ENCODE measurements around the gene TMEM168.
"Not testable (repeated sequence)": the region's sequence is repeated elsewhere in the genome, so short reads cannot be mapped to it uniquely, and the experiment has no call there.

The TMEM168 gene, protein sequence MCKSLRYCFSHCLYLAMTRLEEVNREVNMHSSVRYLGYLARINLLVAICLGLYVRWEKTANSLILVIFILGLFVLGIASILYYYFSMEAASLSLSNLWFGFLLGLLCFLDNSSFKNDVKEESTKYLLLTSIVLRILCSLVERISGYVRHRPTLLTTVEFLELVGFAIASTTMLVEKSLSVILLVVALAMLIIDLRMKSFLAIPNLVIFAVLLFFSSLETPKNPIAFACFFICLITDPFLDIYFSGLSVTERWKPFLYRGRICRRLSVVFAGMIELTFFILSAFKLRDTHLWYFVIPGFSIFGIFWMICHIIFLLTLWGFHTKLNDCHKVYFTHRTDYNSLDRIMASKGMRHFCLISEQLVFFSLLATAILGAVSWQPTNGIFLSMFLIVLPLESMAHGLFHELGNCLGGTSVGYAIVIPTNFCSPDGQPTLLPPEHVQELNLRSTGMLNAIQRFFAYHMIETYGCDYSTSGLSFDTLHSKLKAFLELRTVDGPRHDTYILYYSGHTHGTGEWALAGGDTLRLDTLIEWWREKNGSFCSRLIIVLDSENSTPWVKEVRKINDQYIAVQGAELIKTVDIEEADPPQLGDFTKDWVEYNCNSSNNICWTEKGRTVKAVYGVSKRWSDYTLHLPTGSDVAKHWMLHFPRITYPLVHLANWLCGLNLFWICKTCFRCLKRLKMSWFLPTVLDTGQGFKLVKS

DNA sequence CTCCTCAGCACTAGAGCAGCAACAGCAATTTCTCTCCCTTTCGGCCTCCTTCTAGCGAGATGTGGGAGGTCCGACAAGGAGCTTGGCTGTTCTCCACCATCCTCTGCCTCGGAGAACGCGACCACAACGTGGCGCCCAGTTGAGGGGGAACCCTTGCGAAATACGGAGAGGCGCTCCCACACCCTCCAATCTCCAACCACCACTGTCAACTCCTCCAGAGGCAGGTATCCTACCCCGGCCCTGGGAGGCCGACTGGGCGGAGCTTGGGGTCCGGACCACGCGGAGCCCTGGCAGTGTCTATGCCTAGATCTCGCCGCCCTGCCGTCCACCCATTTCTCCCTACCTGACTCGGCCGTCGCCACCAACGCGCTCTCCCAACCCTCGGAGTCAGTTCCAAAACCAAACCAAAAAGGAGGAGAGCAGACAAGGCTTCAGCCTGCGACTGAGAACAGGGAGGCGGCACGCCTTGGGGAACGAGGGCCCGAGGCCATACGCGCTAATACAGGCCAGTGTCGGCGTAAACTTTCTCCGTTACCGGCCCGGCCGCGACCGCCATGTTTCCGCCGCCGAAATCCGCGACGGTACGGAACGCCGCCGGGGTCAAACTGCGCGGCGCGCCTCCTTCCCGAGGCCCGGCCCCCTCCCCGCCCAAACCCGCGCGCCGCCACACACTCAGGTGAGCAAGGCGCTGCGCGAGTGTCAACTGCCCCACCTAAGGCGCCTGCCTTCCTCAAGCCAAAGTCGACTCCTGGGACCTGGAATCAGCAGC is at the start of gene TMEM168:
TMEM168 (minus strand) TSS at position 577 of the 769 bp plus-strand sequence. CDS start 5,568 bp downstream, outside the sequence.
- DNase-seq, result peak; percentile 91

DNA sequence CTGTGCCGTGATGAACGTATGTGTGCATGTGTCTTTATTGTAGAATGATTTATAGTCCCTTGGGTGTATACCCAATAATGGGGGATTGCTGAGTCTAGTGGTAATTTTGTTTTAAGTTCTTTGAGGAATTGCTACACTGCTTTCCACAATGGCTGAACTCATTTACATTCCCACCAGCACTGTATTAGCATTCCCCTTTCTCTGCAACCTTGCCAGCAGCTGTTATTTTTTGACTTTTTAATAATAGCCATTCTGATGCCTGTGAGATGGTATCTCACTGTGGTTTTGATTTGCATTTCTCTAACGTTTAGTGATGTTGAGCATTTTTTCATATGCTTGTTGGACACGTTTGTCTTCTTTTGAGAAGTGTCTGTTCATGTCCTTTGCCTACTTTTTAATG is 45.7 kb upstream of the TMEM168 start:
- not testable (repeated sequence) for DNase-seq

DNA sequence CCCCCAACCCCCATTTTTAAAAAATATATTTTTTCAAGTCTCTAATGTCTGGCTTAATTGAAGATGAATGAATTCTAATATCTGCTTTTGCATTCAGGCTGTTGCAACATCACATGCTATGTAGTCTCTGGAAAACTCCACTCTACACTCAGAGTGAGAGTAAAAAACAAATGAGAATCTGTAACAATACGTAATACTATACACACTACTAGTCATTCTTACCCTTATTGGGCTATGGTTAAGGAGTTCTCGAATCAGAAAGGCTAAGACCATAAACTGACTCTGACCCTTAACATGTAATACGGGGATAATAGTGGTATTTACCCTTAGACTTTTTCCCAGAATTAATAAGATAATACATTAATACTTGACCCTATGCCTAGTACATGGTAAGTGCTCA is 42.9 kb upstream of the TMEM168 start:
- DNase-seq, result no peak

DNA sequence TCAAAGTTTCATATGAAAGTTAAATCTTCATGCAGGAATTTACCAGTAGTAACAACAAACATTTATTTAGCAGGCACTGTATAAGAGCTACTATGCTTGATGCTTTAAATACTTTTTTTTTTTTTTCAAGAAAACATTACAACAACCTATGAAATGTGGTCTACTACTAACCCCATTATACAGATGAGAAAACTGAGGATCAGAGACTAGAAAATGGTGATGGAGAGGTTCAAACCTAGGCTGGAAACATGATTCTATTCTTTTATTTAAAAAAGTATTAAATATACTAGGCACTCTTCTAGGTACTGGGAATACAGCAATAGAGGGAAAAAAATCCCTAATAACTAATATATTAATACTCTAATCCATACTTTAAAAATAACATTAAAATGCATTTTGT is 40.6 kb upstream of the TMEM168 start:
- DNase-seq, result no peak

DNA sequence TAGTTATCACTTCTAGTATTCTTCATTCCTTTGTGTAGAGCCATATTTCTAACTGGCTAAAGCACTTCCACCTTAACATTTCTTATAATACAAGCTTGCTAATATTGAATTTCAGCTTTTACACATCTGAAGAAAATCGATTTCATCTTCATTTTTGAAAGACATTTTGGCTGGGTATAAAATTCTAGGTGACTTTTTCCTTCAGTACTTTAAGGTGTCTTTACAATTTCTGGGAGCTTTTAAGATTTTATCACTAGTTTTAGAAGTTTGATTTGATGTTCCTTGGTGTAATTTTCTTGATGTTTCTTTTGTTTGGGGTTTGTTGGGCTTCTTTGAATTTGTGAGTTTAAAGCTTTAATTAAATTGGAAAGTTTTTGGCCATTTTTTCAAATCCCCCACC is 38.5 kb upstream of the TMEM168 start:
- DNase-seq, result no peak

DNA sequence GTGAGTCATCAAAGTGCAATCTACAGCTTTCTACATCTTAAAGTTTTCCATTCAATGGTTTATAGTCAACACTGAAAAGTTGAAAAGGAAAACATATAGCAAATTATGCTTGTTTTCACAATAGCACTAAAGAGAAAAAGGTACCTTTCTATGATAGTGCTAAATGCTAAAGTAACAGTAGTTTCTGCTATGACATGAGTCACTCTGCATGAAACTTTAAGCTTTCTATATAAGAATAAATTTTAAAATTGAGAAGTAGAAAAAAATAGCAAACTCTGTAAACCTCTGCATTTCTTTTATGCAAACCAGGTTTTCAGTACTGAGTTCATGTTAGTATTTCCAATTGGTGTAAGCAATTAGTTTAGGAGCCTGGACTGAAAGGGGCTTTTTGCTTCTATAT is 31.2 kb upstream of the TMEM168 start:
- DNase-seq, result no peak

DNA sequence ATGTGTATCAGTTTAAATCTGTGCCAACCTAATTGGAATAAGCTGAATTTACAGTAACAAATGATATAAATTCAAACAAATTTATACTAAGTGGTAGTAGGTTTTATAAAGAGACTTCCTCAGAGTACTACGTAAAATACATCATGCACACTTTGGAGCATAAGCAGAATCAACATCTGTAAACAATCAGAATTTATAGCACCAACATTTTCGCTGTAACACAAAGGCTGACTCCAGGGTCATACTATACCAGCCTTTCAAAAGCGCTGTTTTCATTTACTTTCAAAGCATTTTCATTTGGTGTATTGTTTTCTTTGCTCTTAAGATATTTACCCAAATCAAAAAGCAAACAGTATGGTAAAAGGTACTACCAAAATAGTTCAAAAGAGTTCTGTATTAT is 29.3 kb upstream of the TMEM168 start:
- DNase-seq, result peak; percentile 22

DNA sequence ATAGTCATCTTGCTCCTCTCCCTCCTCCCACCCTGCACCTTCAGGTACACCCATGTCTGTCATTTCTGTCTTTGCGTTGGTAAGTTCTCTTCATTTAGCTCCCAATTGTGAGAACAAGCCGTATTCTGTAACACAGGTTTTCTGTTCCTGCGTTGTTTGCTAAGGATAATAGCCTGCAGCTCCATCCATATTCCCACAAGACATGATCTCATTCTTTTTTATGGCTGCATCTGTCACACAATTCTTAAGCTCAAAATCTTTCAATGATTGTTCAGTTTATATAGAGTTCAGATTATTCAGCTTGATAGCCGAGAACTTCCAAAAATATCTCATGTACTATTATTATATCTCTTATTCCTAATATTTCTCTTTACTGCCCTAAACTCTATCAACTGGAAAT is 16.0 kb upstream of the TMEM168 start:
- DNase-seq, result no peak

DNA sequence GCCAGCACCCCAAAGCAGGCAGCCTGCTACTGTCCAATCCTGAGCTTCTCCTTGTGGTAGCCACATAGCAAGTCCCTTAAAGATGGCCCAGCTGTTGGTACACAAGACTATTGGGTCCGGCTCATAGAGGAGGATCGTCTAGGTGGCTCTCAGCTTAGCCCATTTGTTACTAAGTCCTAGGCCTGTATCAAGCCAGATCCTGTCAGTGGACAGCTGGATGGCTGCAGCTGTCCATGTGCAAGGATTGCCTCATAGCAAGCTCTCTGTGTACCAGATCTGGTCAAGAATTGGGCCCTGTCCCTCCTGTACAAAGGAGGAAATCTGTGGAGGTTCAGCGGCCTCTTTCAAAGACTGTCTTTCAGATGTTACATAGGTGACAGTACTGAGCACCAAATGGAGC is 12.2 kb upstream of the TMEM168 start:
- DNase-seq, result no peak

DNA sequence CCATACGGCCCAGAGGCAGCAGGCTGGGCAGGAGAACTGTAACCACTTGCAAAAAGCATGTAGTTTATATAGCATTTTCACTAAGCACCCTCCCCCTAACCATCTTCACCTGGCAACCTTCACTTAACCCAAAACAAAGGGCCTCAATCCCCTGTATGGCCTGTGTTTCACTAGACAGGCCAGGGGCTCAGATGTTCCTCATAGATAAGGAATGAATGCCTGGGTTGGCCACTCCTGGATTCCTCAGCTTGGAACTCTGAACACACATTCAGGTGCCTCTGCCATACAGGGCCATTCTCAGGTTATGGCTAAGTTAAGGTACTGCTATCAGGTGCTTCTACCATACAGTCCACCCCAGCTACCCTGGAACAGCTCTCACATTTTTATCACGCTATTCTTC is 10.3 kb upstream of the TMEM168 start:
- DNase-seq, result no peak

DNA sequence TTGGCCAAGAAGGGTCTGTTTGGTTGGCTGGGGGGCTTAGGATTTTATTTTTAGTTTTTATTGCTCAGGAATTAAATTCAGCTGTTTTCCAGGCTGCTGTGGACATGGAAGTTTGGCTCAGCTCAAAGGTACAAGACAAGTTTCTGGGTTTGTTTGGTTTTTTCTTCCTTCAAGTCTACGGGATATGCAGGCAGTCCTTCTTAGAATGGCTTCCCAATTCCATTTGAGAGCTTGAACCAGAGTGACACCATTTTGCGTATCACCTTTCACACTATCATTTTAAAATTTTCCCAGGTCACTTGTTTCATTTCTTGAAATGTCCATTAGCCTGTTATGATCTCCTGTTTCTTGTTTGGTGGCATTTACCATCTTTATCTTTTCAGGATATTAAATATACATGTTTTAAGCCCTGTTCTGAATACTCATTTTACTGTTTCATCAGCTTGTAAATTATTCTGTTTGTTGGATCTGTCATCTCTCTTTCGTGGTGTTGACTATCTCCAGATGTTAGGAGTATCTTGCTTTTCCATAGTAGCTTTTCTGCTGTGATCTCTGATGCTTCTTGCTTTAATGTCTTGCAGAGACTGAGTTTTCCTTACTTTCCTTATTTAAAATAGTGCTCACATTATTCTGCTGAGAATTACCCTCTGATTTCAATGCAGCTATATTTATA is 9.4 kb upstream of the TMEM168 start:
- no peak for DNase-seq

DNA sequence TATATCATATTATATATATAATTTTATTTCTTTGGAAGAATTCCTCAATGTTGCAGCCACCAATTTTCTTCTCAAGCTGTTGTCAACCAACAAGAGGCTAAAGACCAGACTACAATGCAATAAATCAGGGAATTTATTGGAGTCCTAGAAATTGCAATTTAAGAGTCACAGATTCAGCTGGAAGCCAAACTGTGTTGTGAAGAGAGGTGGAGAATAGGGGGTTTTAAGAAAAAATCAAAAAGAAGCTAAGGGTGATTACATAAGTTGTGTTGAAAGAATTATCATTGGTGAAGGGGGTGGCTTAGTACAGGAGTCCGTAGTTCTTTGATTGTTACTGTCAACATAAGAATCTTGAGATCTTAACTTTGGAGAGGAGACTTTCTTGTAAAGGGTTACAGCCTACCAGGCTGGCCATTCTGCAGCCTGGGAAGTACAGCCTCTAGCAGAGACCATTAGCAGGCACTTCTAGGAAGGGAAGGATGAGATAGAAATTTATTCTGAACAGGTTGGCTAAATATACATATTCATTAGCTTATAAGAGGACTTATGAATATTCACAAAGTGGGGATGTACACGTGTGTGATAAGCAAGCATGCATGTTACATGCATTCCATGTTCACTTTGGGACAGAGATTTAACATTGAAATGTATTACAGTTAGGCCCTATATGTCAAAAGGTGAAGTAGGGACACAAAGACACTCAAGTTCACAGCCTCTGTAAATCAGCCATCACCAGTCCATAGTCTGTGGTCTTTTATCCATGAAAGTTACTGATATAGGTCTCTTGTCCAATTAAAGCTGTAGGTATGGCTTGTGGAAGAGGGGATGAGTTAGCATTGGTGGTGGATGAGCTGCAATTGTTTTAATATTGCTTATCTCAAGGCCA is 8.3 kb upstream of the TMEM168 start:
- DNase-seq, result no peak

DNA sequence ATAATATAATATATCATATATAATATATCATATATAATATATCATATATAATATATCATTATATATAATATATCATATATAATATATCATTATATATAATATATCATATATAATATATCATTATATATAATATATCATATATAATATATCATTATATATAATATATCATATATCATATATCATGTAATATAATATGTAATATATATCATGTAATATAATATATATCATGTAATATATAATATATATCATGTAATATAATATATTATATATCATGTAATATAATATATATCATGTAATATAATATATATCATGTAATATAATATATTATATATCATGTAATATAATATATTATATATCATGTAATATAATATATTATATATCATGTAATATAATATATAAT is 6.4 kb upstream of the TMEM168 start:
- not testable (repeated sequence) for DNase-seq

DNA sequence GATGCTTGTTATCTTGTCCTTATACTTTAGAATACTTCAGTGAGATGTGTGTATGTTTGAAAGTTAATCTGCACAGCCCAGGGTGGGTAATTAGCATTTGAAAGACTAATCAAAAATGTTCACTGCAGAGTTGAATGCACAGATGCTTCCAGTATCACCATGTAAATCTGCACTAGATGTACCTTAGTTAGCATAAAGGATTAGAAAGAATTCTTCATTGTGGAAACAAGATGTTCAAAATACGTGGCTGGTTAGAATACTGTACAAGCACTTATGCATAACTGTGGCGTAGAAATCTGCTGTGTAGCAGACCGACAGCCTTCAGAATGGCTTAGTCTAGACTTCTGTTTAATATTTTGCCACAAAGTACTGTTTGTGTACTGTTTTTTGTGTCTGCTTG is 2.2 kb upstream of the TMEM168 start:
- DNase-seq, result no peak

DNA sequence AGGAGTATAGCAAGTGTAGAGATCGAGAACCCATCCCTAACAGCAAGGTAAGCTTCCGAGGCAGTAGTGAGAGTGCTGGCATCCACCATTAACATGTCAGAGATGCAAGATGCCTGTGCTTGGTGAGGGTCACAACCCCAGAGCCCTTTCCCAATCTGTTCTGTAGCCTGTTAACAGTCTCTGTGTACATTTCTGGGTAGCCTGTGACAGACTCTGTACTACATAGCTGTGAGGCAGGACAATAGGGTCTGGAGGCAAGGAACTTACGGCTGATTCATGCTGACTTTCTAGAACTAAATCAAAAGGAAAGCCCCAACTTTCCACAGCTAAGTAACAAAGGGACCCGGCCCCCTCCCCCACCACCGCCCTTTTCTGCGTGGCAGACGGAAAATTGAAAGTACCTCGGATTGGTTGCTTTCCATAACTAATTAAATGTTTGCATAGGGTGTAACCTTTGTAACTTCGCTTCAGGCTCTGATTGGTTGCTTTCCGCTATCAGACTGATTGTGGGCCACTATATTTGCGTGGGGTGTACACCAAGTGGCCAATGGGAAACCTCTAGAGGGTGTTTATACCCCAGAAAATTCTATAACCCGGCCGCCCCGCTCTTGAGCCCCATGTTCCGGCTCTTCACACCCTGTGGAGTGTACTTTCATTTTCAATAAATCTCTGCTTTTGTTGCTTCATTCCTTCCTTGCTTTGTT is 1.4 kb upstream of the TMEM168 start:
- DNase-seq, result no peak

DNA sequence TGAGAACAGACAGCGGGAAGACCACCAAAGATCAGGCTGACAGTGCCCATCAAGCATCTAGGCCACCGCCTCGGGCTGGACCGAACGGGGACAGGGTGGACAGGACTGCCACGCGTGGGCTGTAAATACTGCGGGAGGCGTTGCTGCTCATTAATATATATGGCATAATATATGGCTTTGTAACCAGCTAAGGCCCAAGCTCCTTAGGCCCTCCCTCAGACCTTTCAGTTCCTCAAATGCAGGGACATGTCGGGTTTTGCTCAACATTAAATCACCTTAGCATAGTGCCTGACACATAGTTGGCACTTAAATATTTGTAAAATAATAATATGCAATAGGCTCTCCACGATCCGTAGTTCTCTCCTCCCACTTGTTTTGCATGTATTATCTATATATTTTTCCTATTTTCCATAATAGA is 402 bp upstream of the TMEM168 start:
- DNase-seq, result no peak

DNA sequence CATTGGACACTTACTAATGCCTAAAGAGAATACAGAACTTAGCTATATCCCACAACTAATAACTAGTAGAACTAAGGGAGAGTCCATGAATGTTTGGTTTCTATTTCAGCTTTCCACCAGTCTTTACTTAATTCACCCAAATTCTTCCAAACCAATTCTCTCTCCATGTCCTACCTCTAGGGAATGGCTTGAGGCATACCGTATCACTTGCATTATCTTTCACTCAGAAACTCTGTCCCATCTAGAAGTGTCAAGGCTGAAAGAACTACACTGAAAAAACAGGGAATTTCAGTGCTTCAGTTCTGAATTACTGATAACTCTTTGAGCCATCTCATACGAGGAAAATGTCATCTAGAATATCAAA is 758 bp downstream of the TMEM168 start:
- DNase-seq, result no peak

DNA sequence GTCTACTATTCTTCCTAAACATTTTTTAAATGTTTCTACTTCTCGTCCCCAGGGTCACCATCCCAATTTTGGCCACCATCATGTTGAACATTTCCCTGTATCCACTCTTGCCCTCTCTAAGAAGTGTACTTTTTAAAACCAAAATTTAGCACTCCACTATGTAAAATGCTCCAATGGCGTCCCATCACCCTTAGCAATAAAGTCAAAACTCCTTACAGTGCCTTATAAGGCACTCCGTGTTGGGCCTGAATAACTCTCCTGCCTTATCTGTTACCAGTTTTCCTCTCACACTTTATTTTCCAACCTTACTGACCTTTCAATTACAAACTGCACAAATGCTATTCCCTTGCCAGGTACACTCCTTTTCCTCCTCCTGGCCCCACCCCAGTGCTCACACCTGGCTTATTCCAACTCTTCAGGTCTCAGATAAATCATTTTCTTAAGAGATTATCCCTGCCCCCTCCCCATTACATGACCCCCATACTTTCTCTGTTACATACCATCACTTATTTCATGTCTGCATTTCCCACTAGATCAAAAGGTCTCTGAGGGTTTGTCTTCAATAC is 1.3 kb downstream of the TMEM168 start:
- DNase-seq, result no peak

DNA sequence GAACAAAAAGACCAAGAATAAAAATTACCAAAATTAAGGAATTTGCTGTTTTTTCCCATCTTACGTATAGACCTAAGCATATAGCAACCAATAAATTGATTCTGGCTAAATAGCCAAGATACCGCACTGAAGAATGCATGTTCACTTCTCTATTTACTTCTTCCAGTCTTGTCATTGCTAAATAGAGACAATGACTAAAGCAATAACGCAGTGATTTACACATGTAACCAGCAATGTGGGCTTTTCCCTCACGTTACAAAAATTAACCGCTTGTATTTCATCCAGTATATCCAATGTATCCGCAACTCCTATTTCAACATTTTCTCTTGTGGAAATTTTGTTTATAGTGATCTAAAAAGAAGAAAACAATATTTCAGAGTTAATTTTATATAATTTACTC is 5.6 kb downstream of the TMEM168 start:
- DNase-seq, result no peak

DNA sequence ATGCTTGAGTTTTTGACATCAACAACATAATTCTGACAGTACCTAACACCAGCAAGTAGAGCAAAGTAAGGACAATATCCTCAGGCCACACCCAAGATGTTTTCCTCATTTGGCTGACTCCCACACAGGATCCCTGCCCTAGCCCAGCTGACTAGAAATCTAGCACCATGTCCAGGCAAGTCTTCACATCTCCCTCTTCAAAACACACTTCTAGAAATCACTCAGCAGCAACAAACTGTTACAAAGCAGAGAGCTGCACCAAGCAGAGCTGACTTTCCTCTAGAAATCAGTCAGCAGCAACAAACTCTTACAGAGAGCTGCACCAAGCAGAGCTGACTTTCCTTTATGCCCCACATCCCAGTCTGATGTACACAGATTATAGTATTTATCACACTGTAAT is 7.7 kb downstream of the TMEM168 start:
- no peak for DNase-seq

DNA sequence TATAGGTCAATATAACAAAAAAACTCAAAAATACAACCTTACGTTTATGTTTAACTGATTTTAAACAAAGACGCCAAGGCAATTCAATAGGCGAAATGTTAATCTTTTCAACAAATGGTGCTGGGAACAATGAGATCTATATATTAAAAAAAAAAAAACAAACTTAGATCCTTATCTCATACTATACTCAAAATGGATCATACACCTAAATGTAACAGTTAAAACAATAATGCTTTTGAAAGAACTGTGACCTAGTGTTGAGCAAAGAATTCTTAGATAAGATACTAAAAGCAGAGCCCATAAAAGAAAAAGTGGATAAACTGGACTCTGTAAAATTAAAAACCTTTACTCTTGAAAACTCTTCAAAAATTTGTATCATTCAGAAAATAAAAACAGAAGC is 8.6 kb downstream of the TMEM168 start:
- DNase-seq, result no peak
